GM12872 (cell line): Measurements from ENCODE around the gene FETUB.

Source experiments
- TF ChIP-seq, protein P1 (sequence below): IDR thresholded peaks from 3 replicates; pipeline ENCODE4 v1.5.1; 2011; ENCODE audit warnings: low read depth, mild to moderate bottlenecking, low read length, moderate library complexity; ENCODE audit not compliant: insufficient read depth

Gene FETUB

DNA sequence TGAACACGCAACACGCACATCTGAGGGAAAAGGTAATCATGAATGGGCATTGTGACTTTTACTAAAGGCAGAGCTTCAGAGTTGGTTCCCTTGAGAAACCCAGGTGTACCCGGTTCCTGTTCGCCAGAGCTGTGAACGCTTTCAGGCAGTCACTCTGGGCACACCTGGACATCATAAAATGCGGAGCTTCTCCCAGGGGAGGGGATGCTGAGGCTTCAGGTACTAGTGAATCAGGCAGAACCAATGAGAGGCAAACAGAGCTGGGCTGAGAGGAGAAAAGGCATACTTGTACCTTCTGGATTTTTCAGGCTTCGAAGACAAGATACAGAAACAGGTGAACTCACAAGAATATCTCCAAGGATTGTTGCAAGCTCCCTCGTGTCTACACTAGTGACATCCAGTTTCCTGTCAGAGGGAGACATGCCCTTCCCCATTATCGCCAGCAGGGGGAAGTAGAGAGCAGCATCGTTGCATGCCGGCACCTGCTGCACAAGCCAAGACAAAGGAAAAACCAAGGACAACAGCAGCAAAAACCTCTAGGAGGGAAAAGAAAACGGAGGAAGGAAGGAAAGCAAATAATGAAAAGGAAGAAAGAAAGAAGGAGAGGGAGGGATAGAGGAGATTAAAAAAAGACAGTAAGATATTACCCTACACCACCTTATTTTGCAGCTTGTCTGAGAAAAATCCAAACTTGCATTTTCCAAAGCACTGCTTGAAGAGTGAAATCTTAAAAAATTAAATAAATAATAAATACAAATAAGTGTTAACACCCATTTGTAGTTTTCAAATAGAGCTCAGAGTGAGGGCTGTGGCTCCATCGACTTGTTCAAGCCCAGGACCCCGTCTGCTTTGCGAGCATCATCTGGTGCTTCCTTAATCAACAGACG is 25.4 kb upstream of the FETUB start:
- TF ChIP-seq, protein P1, sequence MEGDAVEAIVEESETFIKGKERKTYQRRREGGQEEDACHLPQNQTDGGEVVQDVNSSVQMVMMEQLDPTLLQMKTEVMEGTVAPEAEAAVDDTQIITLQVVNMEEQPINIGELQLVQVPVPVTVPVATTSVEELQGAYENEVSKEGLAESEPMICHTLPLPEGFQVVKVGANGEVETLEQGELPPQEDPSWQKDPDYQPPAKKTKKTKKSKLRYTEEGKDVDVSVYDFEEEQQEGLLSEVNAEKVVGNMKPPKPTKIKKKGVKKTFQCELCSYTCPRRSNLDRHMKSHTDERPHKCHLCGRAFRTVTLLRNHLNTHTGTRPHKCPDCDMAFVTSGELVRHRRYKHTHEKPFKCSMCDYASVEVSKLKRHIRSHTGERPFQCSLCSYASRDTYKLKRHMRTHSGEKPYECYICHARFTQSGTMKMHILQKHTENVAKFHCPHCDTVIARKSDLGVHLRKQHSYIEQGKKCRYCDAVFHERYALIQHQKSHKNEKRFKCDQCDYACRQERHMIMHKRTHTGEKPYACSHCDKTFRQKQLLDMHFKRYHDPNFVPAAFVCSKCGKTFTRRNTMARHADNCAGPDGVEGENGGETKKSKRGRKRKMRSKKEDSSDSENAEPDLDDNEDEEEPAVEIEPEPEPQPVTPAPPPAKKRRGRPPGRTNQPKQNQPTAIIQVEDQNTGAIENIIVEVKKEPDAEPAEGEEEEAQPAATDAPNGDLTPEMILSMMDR: peak; percentile 97

DNA sequence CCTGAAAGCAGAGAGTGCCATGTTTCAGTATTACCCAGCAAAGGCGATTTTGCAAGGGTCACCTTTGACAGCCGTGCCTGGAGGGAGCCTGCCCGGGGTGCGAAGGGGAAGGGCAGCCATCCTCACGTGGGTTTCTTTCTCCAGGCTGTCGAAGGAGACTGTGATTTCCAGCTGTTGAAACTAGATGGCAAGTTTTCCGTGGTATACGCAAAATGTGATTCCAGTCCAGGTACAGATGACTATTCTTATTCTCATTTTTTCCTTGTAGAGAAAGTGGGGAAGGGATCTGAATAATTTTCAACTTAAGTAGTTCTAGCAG is 23.9 kb upstream of the FETUB start:
- TF ChIP-seq, protein P1: no peak

DNA sequence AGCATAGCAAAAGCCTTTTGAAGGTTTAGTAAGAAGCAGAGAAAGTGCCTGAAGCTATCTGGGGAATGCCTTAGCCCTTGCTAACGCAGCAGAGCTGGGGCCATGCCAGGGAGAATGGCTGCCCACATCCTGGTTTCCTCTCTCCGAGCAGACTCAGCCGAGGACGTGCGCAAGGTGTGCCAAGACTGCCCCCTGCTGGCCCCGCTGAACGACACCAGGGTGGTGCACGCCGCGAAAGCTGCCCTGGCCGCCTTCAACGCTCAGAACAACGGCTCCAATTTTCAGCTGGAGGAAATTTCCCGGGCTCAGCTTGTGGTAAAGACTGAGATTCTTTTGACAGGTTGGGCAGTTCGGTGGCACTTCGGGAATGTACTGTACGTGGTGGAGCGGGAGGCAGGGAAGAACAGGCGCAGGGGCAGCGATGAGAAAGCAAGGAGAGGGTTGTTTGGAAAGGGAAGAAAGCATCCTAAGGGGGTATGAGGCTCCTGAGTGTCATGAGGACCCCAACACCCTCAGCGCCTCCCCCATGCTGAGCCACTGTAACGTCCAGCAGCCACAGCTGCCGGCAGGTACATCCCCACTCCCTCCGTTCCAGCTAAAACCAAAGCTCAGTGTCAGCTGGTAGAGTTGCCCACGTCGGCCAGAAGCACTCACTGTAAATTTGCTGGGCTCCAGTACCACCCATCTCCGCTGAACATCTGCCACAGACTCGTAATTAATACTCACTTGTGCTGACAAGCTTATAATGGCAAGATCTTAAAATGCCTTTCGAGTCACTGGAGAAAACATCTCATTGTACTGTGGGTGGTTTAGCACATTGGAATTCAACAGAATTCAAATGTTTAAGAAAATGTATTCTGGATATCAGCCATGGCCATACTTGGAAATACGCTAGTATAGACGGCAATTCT is 22.9 kb upstream of the FETUB start:
- TF ChIP-seq, protein P1: peak; percentile 94

DNA sequence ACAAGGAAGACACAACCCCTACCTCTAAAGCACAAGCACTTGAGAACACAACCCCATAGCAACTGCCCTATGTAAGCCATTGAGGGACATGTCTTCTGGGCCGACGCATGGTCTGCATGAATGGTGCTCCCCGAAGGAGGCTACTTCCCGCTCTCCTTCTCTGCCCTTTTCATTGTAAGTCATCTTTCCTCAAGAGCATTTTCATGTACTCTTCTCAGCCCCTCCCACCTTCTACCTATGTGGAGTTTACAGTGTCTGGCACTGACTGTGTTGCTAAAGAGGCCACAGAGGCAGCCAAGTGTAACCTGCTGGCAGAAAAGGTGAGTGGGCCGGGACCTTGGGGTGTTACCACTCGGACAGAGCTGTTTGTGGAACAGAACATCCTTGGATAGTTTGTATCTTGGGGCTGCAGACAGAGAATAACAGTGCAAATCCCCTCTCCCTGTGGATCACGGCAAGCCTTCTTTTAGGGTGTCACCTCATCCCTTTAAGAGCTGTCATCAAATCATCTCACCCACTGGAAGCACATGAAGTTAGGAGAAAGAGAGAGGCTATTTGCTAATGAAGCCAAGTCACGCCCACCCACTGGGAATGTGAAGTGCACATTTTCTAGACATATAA is 21.8 kb upstream of the FETUB start:
- TF ChIP-seq, protein P1: no peak

DNA sequence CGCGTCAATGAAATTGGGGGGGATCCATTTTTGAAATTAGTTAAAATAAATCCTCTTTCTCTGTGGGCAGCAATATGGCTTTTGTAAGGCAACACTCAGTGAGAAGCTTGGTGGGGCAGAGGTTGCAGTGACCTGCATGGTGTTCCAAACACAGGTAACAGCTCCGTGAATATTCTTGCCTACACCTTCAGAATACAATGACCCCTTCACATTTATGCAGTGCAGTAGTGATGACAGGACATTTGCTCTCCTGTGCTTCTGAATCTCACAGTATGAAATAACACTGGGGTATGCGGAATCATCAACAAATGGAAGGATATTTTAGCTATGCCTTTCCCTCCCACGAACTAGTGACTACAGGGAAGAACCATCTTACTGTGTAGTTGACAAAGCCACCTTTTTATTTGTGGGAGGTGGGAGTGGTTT is 20.4 kb upstream of the FETUB start:
- TF ChIP-seq, protein P1: no peak

DNA sequence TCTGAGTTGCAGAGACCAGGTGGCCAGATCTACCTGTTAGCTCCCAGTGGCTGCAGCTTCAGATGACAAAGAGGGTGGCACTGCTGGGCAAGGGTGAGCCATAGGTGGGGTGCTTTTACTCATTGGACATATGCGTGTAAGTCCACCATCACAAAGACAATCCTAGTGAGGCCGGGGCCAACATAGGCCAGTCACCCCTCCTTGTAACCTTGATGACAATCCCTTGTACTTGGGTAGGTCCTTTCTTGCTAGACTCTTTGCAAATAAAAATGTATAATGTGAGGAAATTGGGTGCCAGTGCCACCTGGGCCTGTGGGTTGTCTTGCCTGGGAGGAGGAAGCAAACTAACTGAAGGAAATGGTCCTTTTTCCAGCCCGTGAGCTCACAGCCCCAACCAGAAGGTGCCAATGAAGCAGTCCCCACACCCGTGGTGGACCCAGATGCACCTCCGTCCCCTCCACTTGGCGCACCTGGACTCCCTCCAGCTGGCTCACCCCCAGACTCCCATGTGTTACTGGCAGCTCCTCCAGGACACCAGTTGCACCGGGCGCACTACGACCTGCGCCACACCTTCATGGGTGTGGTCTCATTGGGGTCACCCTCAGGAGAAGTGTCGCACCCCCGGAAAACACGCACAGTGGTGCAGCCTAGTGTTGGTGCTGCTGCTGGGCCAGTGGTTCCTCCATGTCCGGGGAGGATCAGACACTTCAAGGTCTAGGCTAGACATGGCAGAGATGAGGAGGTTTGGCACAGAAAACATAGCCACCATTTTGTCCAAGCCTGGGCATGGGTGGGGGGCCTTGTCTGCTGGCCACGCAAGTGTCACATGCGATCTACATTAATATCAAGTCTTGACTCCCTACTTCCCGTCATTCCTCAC is 19.7 kb upstream of the FETUB start:
- TF ChIP-seq, protein P1: no peak
